Esophagus muscularis mucosa (tissue), 3 donors: Measurements from ENCODE around the gene REPS1.

Experiments used
- POLR2A ChIP-seq: fragments of 450-650 bp; IDR thresholded peaks from one replicate; pipeline ENCODE4 v1.6.1; 2017; ENCODE audit warnings: antibody characterized with exemption, moderate library complexity, mild to moderate bottlenecking, low read depth
- POLR2AphosphoS5 ChIP-seq, 2 donors: sonication (generic); formaldehyde crosslinking; IDR thresholded peaks; one replicate each; pipeline ENCODE4 v1.6.1; 2017; ENCODE audit warnings: antibody characterized with exemption in 2 of 2
- TF ChIP-seq, protein P1 (sequence below), 3 experiments: fragments of 200-600 bp in 2 of 3; fragments of 450-650 bp in 1 of 3; sonication (generic) in 2 of 3; IDR thresholded peaks; one replicate each; pipeline ENCODE4 v1.5.1; 2017 to 2019; ENCODE audit warnings: antibody characterized with exemption in 3 of 3, mild to moderate bottlenecking in 2 of 3, moderate library complexity in 1 of 3

DNA sequence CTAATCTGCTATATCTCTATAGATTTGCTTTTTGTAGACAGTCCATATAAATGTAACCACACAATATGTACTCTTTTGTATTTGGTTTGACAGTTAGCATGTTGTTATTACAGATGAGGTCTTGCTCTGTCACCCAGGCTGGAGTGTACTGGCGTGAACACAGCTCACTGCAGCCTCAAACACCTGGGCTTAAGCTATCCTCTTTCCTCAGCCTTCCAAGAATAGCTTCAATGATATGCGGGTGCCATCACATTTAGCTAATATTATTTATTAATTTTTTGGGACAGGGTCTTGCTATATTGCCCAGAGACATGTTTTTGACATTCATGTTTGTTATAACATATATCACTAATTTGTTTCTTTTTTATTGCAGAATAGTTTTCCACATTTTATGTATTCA is 10.8 kb downstream of the REPS1 start:
- TF ChIP-seq, protein P1, sequence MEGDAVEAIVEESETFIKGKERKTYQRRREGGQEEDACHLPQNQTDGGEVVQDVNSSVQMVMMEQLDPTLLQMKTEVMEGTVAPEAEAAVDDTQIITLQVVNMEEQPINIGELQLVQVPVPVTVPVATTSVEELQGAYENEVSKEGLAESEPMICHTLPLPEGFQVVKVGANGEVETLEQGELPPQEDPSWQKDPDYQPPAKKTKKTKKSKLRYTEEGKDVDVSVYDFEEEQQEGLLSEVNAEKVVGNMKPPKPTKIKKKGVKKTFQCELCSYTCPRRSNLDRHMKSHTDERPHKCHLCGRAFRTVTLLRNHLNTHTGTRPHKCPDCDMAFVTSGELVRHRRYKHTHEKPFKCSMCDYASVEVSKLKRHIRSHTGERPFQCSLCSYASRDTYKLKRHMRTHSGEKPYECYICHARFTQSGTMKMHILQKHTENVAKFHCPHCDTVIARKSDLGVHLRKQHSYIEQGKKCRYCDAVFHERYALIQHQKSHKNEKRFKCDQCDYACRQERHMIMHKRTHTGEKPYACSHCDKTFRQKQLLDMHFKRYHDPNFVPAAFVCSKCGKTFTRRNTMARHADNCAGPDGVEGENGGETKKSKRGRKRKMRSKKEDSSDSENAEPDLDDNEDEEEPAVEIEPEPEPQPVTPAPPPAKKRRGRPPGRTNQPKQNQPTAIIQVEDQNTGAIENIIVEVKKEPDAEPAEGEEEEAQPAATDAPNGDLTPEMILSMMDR (IDR thresholded peaks at IDR 0.05) = no peak
- no peak for TF ChIP-seq POLR2A
- no peak for TF ChIP-seq POLR2AphosphoS5 (IDR thresholded peaks at IDR 0.05)
